Stimulated activated CD8-positive, alpha-beta memory T cell treated with anti-CD3 and anti-CD28 coated beads, Interleukin-15, amount 100 ng/mL, for 4 hours (primary cell): ENCODE data around the gene GALT.

Source experiments
- DNase-seq, 2 donors: peaks; one replicate each; pipeline ENCODE4 v3.0.0-alpha.2; 2020; ENCODE audit warnings: low read depth in 2 of 2

GALT gene

GRCh38 chr9:34684145-34684544 lies 37.7 kb downstream of the GALT start:
- DNase-seq: no peak

GRCh38 chr9:34684816-34685215 lies 38.3 kb downstream of the GALT start:
- no peak for DNase-seq

- DNase-seq: no peak
Measured at GRCh38 chr9:34685591-34685990, 39.1 kb downstream of the GALT start.

GRCh38 chr9:34686231-34686630 lies 39.8 kb downstream of the GALT start:
- no peak for DNase-seq

GRCh38 chr9:34686732-34687131 lies 40.3 kb downstream of the GALT start:
- no peak for DNase-seq

- DNase-seq: no peak
Measured at GRCh38 chr9:34687276-34688030, 41.0 kb downstream of the GALT start.

GRCh38 chr9:34688329-34689115 lies 42.0 kb downstream of the GALT start:
- no peak for DNase-seq

- no peak for DNase-seq
Measured at GRCh38 chr9:34689116-34689470, 42.6 kb downstream of the GALT start.

- no peak for DNase-seq
Measured at GRCh38 chr9:34689512-34689911, 43.0 kb downstream of the GALT start.

GRCh38 chr9:34690983-34691935 lies 44.8 kb downstream of the GALT start, which contains the start of gene CCL19:
TSS of gene CCL19 (minus strand) at chr9:34691276. CDS start at chr9:34691139, 137 bp downstream.
- DNase-seq: no peak

- no peak for DNase-seq
Measured at GRCh38 chr9:34691936-34692315, 45.5 kb downstream of the GALT start.

GRCh38 chr9:34693560-34693959 lies 47.1 kb downstream of the GALT start:
- DNase-seq: no peak

- no peak for DNase-seq
Measured at GRCh38 chr9:34694811-34695210, 48.3 kb downstream of the GALT start.
